ENCODE results near the gene TBC1D19. TPM values are rescaled to one million over a fixed set of nuclear protein-coding genes. Genes with fewer than 3 reads are reported as not detected.

TBC1D19 gene
- total and polyA plus RNA-seq, 9 of the 15 experiments (the other 6 are each of a cell fraction or from before 2014, with no cell fraction given) = 0.73 to 5.6 (median 3.7) TPM

- DNase-seq (ENCODE audit: extremely low read depth in 1 of 4, low spot score in 3 of 4) (no peak), FAIRE-seq (no peak), ATAC-seq (no peak)
- Histone ChIP-seq H3K4me2 (ENCODE audit: insufficient read depth, low read length) (no peak overlapping the region), H3K9me1 (ENCODE audit: control insufficient read depth, insufficient read depth, low read length) (no peaks in the 10 kb centered on the region), H3K4me3 (no peak overlapping the region), H3K79me2 (ENCODE audit: control insufficient read depth, insufficient read depth, low read length) (no peaks in the 10 kb centered on the region), H3K9ac (ENCODE audit: insufficient read depth in 1 of 2, low read depth in 2 of 2, low read length in 2 of 2) (no peak overlapping the region), H2AFZ (ENCODE audit: low read depth, low read length) (no peak overlapping the region), H3K27me3 (ENCODE audit: control insufficient read depth in 2 of 2, insufficient read depth in 2 of 2, low read length in 2 of 2) (no peaks in the 10 kb centered on the region), H3K9me3 (replicated peaks; ENCODE audit: control insufficient read depth, insufficient read depth, low read depth, low read length) (no peaks in the 10 kb centered on the region; the same call in 1 of the 2 replicates), H3K4me1 (replicated peaks in 1 of 2; ENCODE audit: control insufficient read depth in 2 of 2, insufficient read depth in 2 of 2, low read length in 2 of 2) (no peaks in the 10 kb centered on the region), H3K27ac (ENCODE audit: extremely low read depth, low read depth, low read length) (no peak overlapping the region), H4K20me1 (replicated peaks; ENCODE audit: control insufficient read depth, insufficient read depth, low read length) (no peaks in the 10 kb centered on the region), H3K36me3 (ENCODE audit: control insufficient read depth, insufficient read depth, low read length) (no peaks in the 10 kb centered on the region)
- ChIA-PET POLR2A (no interaction called here), CTCF (ENCODE audit: low intra/inter-chr PET ratio) (no interaction called here)
- in situ Hi-C loops (cut with MboI) (no loop called here), intact Hi-C loops (cut with micrococcal nuclease) (no loop called here)
- no TSS peak for BruUV-seq (replicated peaks)
- 72% methylated on average over 2 of the region's 2 CpGs for WGBS (ENCODE audit: insufficient coverage, low coverage, missing lambda C conversion rate)
- no peak for TF ChIP-seq SP2 (IDR thresholded peaks at IDR 0.05; ENCODE audit: extremely low read depth, low read depth, low read length, poor library complexity, severe bottlenecking)
- no peak for TF ChIP-seq MCM7 (IDR thresholded peaks at IDR 0.05)
- TF ChIP-seq MAFF (IDR thresholded peaks at IDR 0.05; ENCODE audit: low read length) = no peak
- no peak for TF ChIP-seq PHF8 (IDR thresholded peaks at IDR 0.05; ENCODE audit: borderline replicate concordance, low read length)
- no peak for TF ChIP-seq ETV6 (IDR thresholded peaks at IDR 0.05; ENCODE audit: borderline replicate concordance in 1 of 2, low read depth in 2 of 2, low read length in 1 of 2)
- no peak for TF ChIP-seq ETV6 (CRISPR knock-in tag; IDR thresholded peaks at IDR 0.05; ENCODE audit: borderline replicate concordance)
- TF ChIP-seq SRF (CRISPR knock-in tag; IDR thresholded peaks at IDR 0.05) = no peak
Observed at GRCh38 chr4:26713563-26714151, 129.8 kb downstream of the TBC1D19 start.
